NT2/D1 (cell line): ENCODE results near the gene CUL3.

Experiments used
- SUZ12 ChIP-seq: IDR thresholded peaks from 2 replicates; pipeline ENCODE4 v1.6.1; 2011; ENCODE audit not compliant: insufficient read length, insufficient read depth; ENCODE audit errors: extremely low read depth
- YY1 ChIP-seq: IDR thresholded peaks from 2 replicates; pipeline ENCODE4 v1.6.1; 2011; ENCODE audit not compliant: insufficient read length, insufficient read depth
- ZNF274 ChIP-seq: IDR thresholded peaks from 2 replicates; pipeline ENCODE4 v1.6.1; 2011; ENCODE audit warnings: mild to moderate bottlenecking, low read depth, low read length

DNA sequence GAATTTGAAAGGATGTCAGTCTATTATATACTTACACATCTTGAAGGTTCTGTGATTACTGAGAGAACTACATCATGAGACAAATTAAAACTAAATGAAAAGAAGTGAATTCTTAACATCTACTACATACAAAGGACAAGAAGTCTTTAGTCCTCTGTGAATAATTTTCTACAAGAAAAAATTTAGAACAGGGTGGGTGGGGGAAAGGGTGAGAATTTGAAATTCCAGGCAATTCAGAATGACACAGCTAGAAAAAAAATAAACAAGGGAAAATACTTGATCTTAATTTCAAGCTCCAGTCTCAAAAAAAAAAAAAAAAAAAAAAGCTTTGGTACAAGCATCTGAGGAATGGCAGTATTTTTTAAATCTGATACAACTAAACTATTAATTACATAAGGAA lies 15.5 kb downstream of the CUL3 start:
- TF ChIP-seq ZNF274 (no peak), YY1 (no peak), SUZ12 (no peak)
